OCI-LY1 (cell line): Measurements from ENCODE around the gene MCM6.

Experiments
- H2AFZ ChIP-seq: fragments of 200-600 bp; sonication (generic), shearing (Covaris generic); 2 replicates; pipeline ENCODE4 v1.6.0; 2014; ENCODE audit warnings: antibody characterized with exemption, mild to moderate bottlenecking, low read length
- H3F3A ChIP-seq: fragments of 200-600 bp; sonication (generic), shearing (Covaris generic); 2 replicates; pipeline ENCODE4 v1.6.0; 2014; ENCODE audit warnings: mild to moderate bottlenecking, antibody characterized with exemption, low read length, moderate library complexity; ENCODE audit not compliant: insufficient read depth
- H3K27ac ChIP-seq: fragments of 200-600 bp; sonication (generic); 2 replicates; pipeline ENCODE4 v1.5.1; 2014; ENCODE audit warnings: low read length, mixed run types, mild to moderate bottlenecking, low read depth; ENCODE audit not compliant: poor library complexity, severe bottlenecking
- H3K27me3 ChIP-seq: fragments of 200-600 bp; sonication (generic); 2 replicates; pipeline ENCODE4 v1.6.0; 2014; ENCODE audit warnings: antibody characterized with exemption, mild to moderate bottlenecking, low read length, moderate library complexity; ENCODE audit not compliant: insufficient read depth
- H3K36me3 ChIP-seq: fragments of 200-600 bp; sonication (generic); 2 replicates; pipeline ENCODE4 v1.6.1; 2014; ENCODE audit warnings: mild to moderate bottlenecking, antibody characterized with exemption, low read length, moderate library complexity, mixed read lengths; ENCODE audit not compliant: insufficient read depth
- H3K4me1 ChIP-seq: fragments of 200-600 bp; sonication (generic); 2 replicates; pipeline ENCODE4 v1.5.1; 2014; ENCODE audit warnings: mild to moderate bottlenecking, low read length, moderate library complexity; ENCODE audit not compliant: insufficient read depth, severe bottlenecking
- H3K4me2 ChIP-seq: fragments of 200-600 bp; sonication (generic), shearing (Covaris generic); 2 replicates; pipeline ENCODE4 v1.6.1; 2014; ENCODE audit warnings: low read length
- H3K4me3 ChIP-seq: fragments of 200-600 bp; sonication (generic); 2 replicates; pipeline ENCODE4 v1.5.1; 2014; ENCODE audit warnings: low read length, low read depth, mild to moderate bottlenecking, mixed read lengths; ENCODE audit not compliant: poor library complexity, severe bottlenecking
- H3K79me2 ChIP-seq: fragments of 200-600 bp; shearing (Covaris generic); 2 replicates; pipeline ENCODE4 v1.6.1; 2016; ENCODE audit warnings: mixed run types, low read length, mixed read lengths; ENCODE audit not compliant: insufficient read depth
- H3K9ac ChIP-seq: fragments of 200-600 bp; sonication (generic), shearing (Covaris generic); 2 replicates; pipeline ENCODE4 v1.6.1; 2014; ENCODE audit warnings: mild to moderate bottlenecking, low read length, mixed read lengths
- H3K9me2 ChIP-seq: fragments of 200-600 bp; sonication (generic), shearing (Covaris generic); 2 replicates; pipeline ENCODE4 v1.6.1; 2014; ENCODE audit warnings: low read depth, mild to moderate bottlenecking, low read length, mixed read lengths
- H3K9me3 ChIP-seq: fragments of 200-600 bp; shearing (Covaris generic); 2 replicates; pipeline ENCODE4 v1.6.1; 2014; ENCODE audit warnings: low read length, mixed read lengths
- H4K20me1 ChIP-seq: fragments of 200-600 bp; sonication (generic), shearing (Covaris generic); 2 replicates; pipeline ENCODE4 v1.6.0; 2016; ENCODE audit warnings: mild to moderate bottlenecking, low read length; ENCODE audit not compliant: insufficient read depth
- CTCF ChIP-seq: fragments of 200-600 bp; sonication (generic), shearing (Covaris generic); IDR thresholded peaks from 2 replicates; pipeline ENCODE4 v1.5.1; 2017; ENCODE audit warnings: mild to moderate bottlenecking, antibody characterized with exemption, low read length, moderate library complexity, mixed read lengths
- EZH2 ChIP-seq: fragments of 200-600 bp; sonication (generic), shearing (Covaris generic); IDR thresholded peaks from 2 replicates; pipeline ENCODE4 v1.8.0; 2017; ENCODE audit warnings: borderline replicate concordance, mixed run types, mild to moderate bottlenecking, antibody characterized with exemption, low read length, moderate library complexity, mixed read lengths

Gene MCM6

GRCh38 chr2:135914485-135914884 lies 38.2 kb upstream of the MCM6 start:
- Histone ChIP-seq H3K79me2 (no peaks in the 10 kb centered on the region), H3K27me3 (no peaks in the 10 kb centered on the region), H3K9me3 (no peaks in the 10 kb centered on the region), H2AFZ (no peak overlapping the region), H3K36me3 (peaks cover 62% of the 10 kb centered on the region), H3K4me2 (no peak overlapping the region), H3K9me2 (no peaks in the 10 kb centered on the region), H4K20me1 (no peaks in the 10 kb centered on the region), H3F3A (no peaks in the 10 kb centered on the region; the same call in 1 of the 2 replicates), H3K27ac (peak overlapping the region; percentile 49), H3K4me3 (no peak overlapping the region), H3K4me1 (peaks cover 22% of the 10 kb centered on the region), H3K9ac (no peak overlapping the region; the same call in 1 of the 2 replicates)
- TF ChIP-seq EZH2 (no peak), CTCF (no peak)

DNA sequence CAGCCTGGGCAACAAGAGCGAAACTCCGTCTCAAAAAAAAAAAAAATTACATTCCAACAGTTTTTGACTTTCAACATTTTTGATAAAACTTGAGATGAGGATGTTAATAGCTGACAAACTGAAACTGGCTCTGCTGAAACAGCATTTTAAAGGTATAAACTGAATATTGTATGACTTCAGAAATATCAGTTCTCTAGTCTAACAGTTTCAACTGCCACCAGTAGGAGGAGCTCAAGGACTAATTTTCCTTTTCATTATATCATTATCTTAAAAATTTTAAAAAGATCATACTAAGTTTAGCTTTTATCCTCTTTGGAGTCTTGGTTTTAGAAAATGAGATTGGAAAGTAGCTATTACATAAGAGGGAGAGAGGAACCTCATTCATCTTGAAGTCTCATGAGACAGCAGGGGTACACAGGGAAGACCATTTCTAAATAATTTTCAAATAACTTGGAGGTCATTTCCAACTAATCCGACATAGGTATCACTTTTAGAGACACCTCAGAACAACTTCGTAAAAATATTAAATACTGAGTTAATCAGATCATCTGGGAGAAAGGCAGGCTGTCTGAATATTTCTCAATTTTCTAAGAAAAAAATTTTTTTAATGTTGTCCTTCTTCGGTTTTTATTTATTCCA lies 37.6 kb upstream of the MCM6 start:
- Histone ChIP-seq H3K79me2 (no peaks in the 10 kb centered on the region), H3K27ac (peak overlapping the region; percentile 49), H4K20me1 (no peaks in the 10 kb centered on the region), H3K4me2 (no peak overlapping the region), H3K27me3 (no peaks in the 10 kb centered on the region), H3K9ac (no peak overlapping the region), H3K4me3 (no peak overlapping the region), H3K4me1 (peaks cover 22% of the 10 kb centered on the region), H3K9me3 (no peaks in the 10 kb centered on the region), H3F3A (no peaks in the 10 kb centered on the region; the same call in 1 of the 2 replicates), H3K36me3 (peaks cover 66% of the 10 kb centered on the region), H3K9me2 (no peaks in the 10 kb centered on the region), H2AFZ (no peak overlapping the region)
- TF ChIP-seq EZH2, result no peak
- peak; percentile 74 for TF ChIP-seq CTCF

GRCh38 chr2:135909976-135910375 lies 33.7 kb upstream of the MCM6 start:
- H3K4me3 ChIP-seq, result no peak overlapping the region
- H4K20me1 ChIP-seq, result no peaks in the 10 kb centered on the region
- no peak overlapping the region for H2AFZ ChIP-seq
- H3K9me2 ChIP-seq, result no peaks in the 10 kb centered on the region
- TF ChIP-seq EZH2 (no peak), CTCF (no peak)
- H3K36me3 ChIP-seq, result peaks cover 80% of the 10 kb centered on the region
- H3K27me3 ChIP-seq, result no peaks in the 10 kb centered on the region
- H3K4me2 ChIP-seq, result no peak overlapping the region
- H3K79me2 ChIP-seq, result no peaks in the 10 kb centered on the region
- peaks cover 9% of the 10 kb centered on the region for H3K4me1 ChIP-seq
- no peak overlapping the region for H3K9ac ChIP-seq
- no peaks in the 10 kb centered on the region for H3K9me3 ChIP-seq
- no peaks in the 10 kb centered on the region; the same call in 1 of the 2 replicates for H3F3A ChIP-seq
- H3K27ac ChIP-seq, result no peak overlapping the region
